SK-N-SH (cell line): ENCODE results near the gene GUCY1A1. TPM values are rescaled to one million over a fixed set of nuclear protein-coding genes. Genes with fewer than 3 reads are reported as not detected.

Experiments used
- CTCF ChIA-PET: fragments of 300-600, 350-600 bp; formaldehyde crosslinking; extraction: SDS; loops from one replicate; lab custom pipeline; 2021; lab: Yijun Ruan, JAX
- POLR2A ChIA-PET: fragments of 350-600 bp; sonication (Branson Sonifier 250); formaldehyde crosslinking; extraction: SDS; loops from one replicate; lab custom pipeline; 2020; ENCODE audit warnings: antibody characterized with exemption, inconsistent platforms; lab: Yijun Ruan, JAX
- DNase-seq: peaks from one replicate; pipeline ENCODE4 v3.0.0; 2012
- H2AFZ ChIP-seq: fragments of 200-600 bp; sonication (generic); 2 replicates; pipeline ENCODE4 v1.8.1; 2016; ENCODE audit warnings: antibody characterized with exemption, mild to moderate bottlenecking, low read depth
- H3F3A ChIP-seq: fragments of 200-600 bp; sonication (generic); replicated peaks from 2 replicates; pipeline ENCODE3; 2016; ENCODE audit warnings: antibody characterized with exemption, mild to moderate bottlenecking; ENCODE audit not compliant: insufficient read depth
- H3K27ac ChIP-seq, 2 experiments: fragments of 200-500 bp in 1 of 2; fragments of 200-600 bp in 1 of 2; sonication (Bioruptor generic) in 1 of 2; sonication (generic), shearing (Covaris generic) in 1 of 2; 2 replicates each; pipeline versions ENCODE4 v1.5.1 to v1.6.1; 2014 to 2016; ENCODE audit warnings: low read depth in 2 of 2, inconsistent platforms in 1 of 2, low read length in 1 of 2, mild to moderate bottlenecking in 1 of 2, mixed read lengths in 1 of 2
- H3K27me3 ChIP-seq: fragments of 200-600 bp; sonication (generic), shearing (Covaris generic); 2 replicates; pipeline ENCODE4 v1.6.1; 2016; ENCODE audit warnings: mixed run types; ENCODE audit not compliant: insufficient read depth
- H3K36me3 ChIP-seq, 2 experiments: fragments of 200-500 bp in 1 of 2; fragments of 200-600 bp in 1 of 2; sonication (Bioruptor generic) in 1 of 2; sonication (generic) in 1 of 2; replicated peaks in 1 of 2; 2 replicates each; pipeline versions ENCODE3 to v1.5.1; 2014 to 2016; ENCODE audit warnings: low read length in 1 of 2, mild to moderate bottlenecking in 1 of 2; ENCODE audit not compliant: insufficient read depth in 2 of 2, control insufficient read depth in 1 of 2
- H3K4me1 ChIP-seq, 2 experiments: fragments of 200-500 bp in 1 of 2; fragments of 200-600 bp in 1 of 2; sonication (Bioruptor generic) in 1 of 2; sonication (generic), shearing (Covaris generic) in 1 of 2; 2 replicates each; pipeline versions ENCODE4 v1.5.1 to v1.6.1; 2014 to 2016; ENCODE audit warnings: low read depth in 1 of 2, low read length in 1 of 2, mixed run types in 1 of 2; ENCODE audit not compliant: insufficient read depth in 2 of 2, control insufficient read depth in 1 of 2
- H3K4me2 ChIP-seq: fragments of 200-600 bp; sonication (generic), shearing (Covaris generic); 2 replicates; pipeline ENCODE4 v1.6.1; 2017; ENCODE audit warnings: mixed run types
- H3K4me3 ChIP-seq, 2 experiments: fragments of 200-500 bp in 1 of 2; fragments of 200-600 bp in 1 of 2; sonication (Bioruptor generic) in 1 of 2; sonication (generic), shearing (Covaris generic) in 1 of 2; 2 replicates each; pipeline versions ENCODE4 v1.5.1 to v1.8.1; 2014 to 2016; ENCODE audit warnings: low read depth in 2 of 2, inconsistent platforms in 1 of 2, low read length in 1 of 2, mild to moderate bottlenecking in 1 of 2, mixed read lengths in 1 of 2, moderate library complexity in 1 of 2
- H3K79me2 ChIP-seq: fragments of 200-600 bp; sonication (generic); 2 replicates; pipeline ENCODE4 v1.8.1; 2017; ENCODE audit warnings: mild to moderate bottlenecking; ENCODE audit not compliant: insufficient read depth
- H3K9ac ChIP-seq: fragments of 200-600 bp; sonication (generic); 2 replicates; pipeline ENCODE4 v1.6.1; 2017; ENCODE audit warnings: mixed run types
- H3K9me2 ChIP-seq: fragments of 200-600 bp; sonication (generic); 2 replicates; pipeline ENCODE4 v1.6.1; 2017; ENCODE audit warnings: mixed run types
- H3K9me3 ChIP-seq: fragments of 200-600 bp; sonication (generic); 2 replicates; pipeline ENCODE4 v1.6.1; 2017; ENCODE audit warnings: mixed run types, mild to moderate bottlenecking, moderate library complexity
- H4K20me1 ChIP-seq: fragments of 200-600 bp; sonication (generic); 2 replicates; pipeline ENCODE4 v1.6.1; 2017; ENCODE audit warnings: mild to moderate bottlenecking, mixed run types; ENCODE audit not compliant: insufficient read depth
- FOSL2 ChIP-seq: IDR thresholded peaks from 2 replicates; pipeline ENCODE4 v1.4.0; 2012; ENCODE audit warnings: low read depth, mild to moderate bottlenecking, moderate library complexity, borderline replicate concordance
- GABPA ChIP-seq: IDR thresholded peaks from 2 replicates; pipeline ENCODE4 v1.4.0; 2012; ENCODE audit warnings: low read depth, mild to moderate bottlenecking
- GATA2 ChIP-seq: sonication (generic); formaldehyde crosslinking; IDR thresholded peaks from 2 replicates; pipeline ENCODE4 v1.5.0; 2020; ENCODE audit warnings: mild to moderate bottlenecking, missing genetic modification reagents
- MXI1 ChIP-seq: IDR thresholded peaks from 2 replicates; pipeline ENCODE4 v1.6.1; 2012; ENCODE audit warnings: mild to moderate bottlenecking, low read depth, low read length, improper control_type of control experiment
- NRF1 ChIP-seq: IDR thresholded peaks from 2 replicates; pipeline ENCODE4 v1.6.1; 2012; ENCODE audit warnings: low read depth, mild to moderate bottlenecking, low read length
- POLR2AphosphoS5 ChIP-seq: IDR thresholded peaks from 2 replicates; pipeline ENCODE4 v1.6.1; 2012; ENCODE audit warnings: low read depth, low read length
- RCOR1 ChIP-seq: fragments of 150-350 bp; IDR thresholded peaks from 2 replicates; pipeline ENCODE4 v1.6.1; 2017; ENCODE audit warnings: antibody characterized with exemption, low read length
- REST ChIP-seq: IDR thresholded peaks from 2 replicates; pipeline ENCODE4 v1.6.1; 2012; ENCODE audit warnings: mild to moderate bottlenecking, low read depth, low read length, moderate library complexity
- SMC3 ChIP-seq: IDR thresholded peaks from 2 replicates; pipeline ENCODE4 v1.6.1; 2012; ENCODE audit warnings: low read depth, low read length, improper control_type of control experiment
- USF2 ChIP-seq: fragments of 150-350 bp; IDR thresholded peaks from 2 replicates; pipeline ENCODE4 v1.6.1; 2017; ENCODE audit warnings: antibody characterized with exemption, low read length, low read depth, borderline replicate concordance
- WGBS: methylation state at CpG from one replicate; pipeline ENCODE4 v1.1.6; 2017; ENCODE audit warnings: low lambda C conversion rate; 5-methylcytosine and 5-hydroxymethylcytosine counted together
- polyA plus RNA-seq, 3 experiments: library from polyadenylated mRNA; depleted of rRNA; stranded (reverse); fragments of >200 nt; gene quantifications; 2 replicates each; pipeline ENCODE4 v1.2.3, GENCODE V29; 2012

GUCY1A1 gene
- polyA plus RNA-seq, 1 of the 3 experiments (the other 2 are of a cell fraction) = 0.03 TPM

- Histone ChIP-seq H3K27ac (no peak overlapping the region), H3F3A (no peaks in the 10 kb centered on the region), H3K9me3 (no peaks in the 10 kb centered on the region), H3K4me1 (no peaks in the 10 kb centered on the region; a peak in 1 of 4 replicates), H3K27me3 (no peaks in the 10 kb centered on the region), H3K4me3 (no peak overlapping the region), H3K79me2 (no peaks in the 10 kb centered on the region), H3K36me3 (no peaks in the 10 kb centered on the region), H3K4me2 (no peak overlapping the region), H3K9me2 (no peaks in the 10 kb centered on the region), H4K20me1 (no peaks in the 10 kb centered on the region)
- CTCF ChIA-PET = no interaction called here
- POLR2A ChIA-PET = no interaction called here
- DNase-seq = no peak
- WGBS = 66% methylated on average over 5 of the region's 5 CpGs
- no peak for TF ChIP-seq RCOR1
- TF ChIP-seq, all 33 proteins: peak for 0
- Histone ChIP-seq H3K9ac (no peak overlapping the region), H2AFZ (no peak overlapping the region)
Measured at GRCh38 chr4:155703486-155704247, 37.0 kb downstream of the GUCY1A1 start.

- ChIA-PET POLR2A (no interaction called here), CTCF (no interaction called here)
- Histone ChIP-seq H3K9ac (no peak overlapping the region), H3K36me3 (no peaks in the 10 kb centered on the region), H3K27ac (no peak overlapping the region)
- TF ChIP-seq GATA2 (CRISPR knock-in tag) (no peak), SMC3 (no peak), FOSL2 (no peak), NRF1 (no peak), MXI1 (no peak), USF2 (no peak)
- TF ChIP-seq, all 33 proteins: peak for 0
- Histone ChIP-seq H3K4me3 (no peak overlapping the region), H3K9me3 (no peaks in the 10 kb centered on the region), H3F3A (no peaks in the 10 kb centered on the region), H3K27me3 (no peaks in the 10 kb centered on the region), H3K4me1 (no peaks in the 10 kb centered on the region; a peak in 1 of 4 replicates), H3K4me2 (no peak overlapping the region), H2AFZ (no peak overlapping the region), H3K79me2 (no peaks in the 10 kb centered on the region), H3K9me2 (no peaks in the 10 kb centered on the region), H4K20me1 (no peaks in the 10 kb centered on the region)
- 74% methylated on average over 12 of the region's 12 CpGs for WGBS
- no peak for DNase-seq
Measured at GRCh38 chr4:155704841-155705404, 38.3 kb downstream of the GUCY1A1 start.

GRCh38 chr4:155705664-155706063 is 39.0 kb downstream of the GUCY1A1 start:
- H2AFZ ChIP-seq = no peak overlapping the region
- POLR2A ChIA-PET = no interaction called here
- H3K27me3 ChIP-seq = no peaks in the 10 kb centered on the region
- no peak for DNase-seq
- H3K27ac ChIP-seq = no peak overlapping the region
- TF ChIP-seq REST (no peak), GABPA (no peak), POLR2AphosphoS5 (no peak)
- TF ChIP-seq, all 33 proteins: peak for 0
- no peak overlapping the region for H3K9ac ChIP-seq
- no peaks in the 10 kb centered on the region for H3F3A ChIP-seq
- no peaks in the 10 kb centered on the region for H3K79me2 ChIP-seq
- H3K9me2 ChIP-seq = no peaks in the 10 kb centered on the region
- no peak overlapping the region for H3K4me2 ChIP-seq
- no peaks in the 10 kb centered on the region; a peak in 1 of 4 replicates for H3K4me1 ChIP-seq
- WGBS = 50% methylated on average over 2 of the region's 2 CpGs
- no peaks in the 10 kb centered on the region for H3K9me3 ChIP-seq
- CTCF ChIA-PET = interaction anchor here (0.7 kb wide), 1 partner anchor 26 kb away, joined by 3 read pairs; no protein-coding TSS in a partner anchor
- no peaks in the 10 kb centered on the region for H3K36me3 ChIP-seq
- no peaks in the 10 kb centered on the region for H4K20me1 ChIP-seq
- no peak overlapping the region for H3K4me3 ChIP-seq
